ENCODE results near the gene VPS16. TPM values are rescaled to one million over a fixed set of nuclear protein-coding genes. Genes with fewer than 3 reads are reported as not detected.

The VPS16 gene
- total and polyA plus RNA-seq, 2 of the 13 experiments (the other 11 are each of a cell fraction or from before 2014, with no cell fraction given): 34.2 to 35.4 TPM

GRCh38 chr20:2871111-2871465, 30.5 kb downstream of the VPS16 start (continued):
- TF ChIP-seq, protein P1, sequence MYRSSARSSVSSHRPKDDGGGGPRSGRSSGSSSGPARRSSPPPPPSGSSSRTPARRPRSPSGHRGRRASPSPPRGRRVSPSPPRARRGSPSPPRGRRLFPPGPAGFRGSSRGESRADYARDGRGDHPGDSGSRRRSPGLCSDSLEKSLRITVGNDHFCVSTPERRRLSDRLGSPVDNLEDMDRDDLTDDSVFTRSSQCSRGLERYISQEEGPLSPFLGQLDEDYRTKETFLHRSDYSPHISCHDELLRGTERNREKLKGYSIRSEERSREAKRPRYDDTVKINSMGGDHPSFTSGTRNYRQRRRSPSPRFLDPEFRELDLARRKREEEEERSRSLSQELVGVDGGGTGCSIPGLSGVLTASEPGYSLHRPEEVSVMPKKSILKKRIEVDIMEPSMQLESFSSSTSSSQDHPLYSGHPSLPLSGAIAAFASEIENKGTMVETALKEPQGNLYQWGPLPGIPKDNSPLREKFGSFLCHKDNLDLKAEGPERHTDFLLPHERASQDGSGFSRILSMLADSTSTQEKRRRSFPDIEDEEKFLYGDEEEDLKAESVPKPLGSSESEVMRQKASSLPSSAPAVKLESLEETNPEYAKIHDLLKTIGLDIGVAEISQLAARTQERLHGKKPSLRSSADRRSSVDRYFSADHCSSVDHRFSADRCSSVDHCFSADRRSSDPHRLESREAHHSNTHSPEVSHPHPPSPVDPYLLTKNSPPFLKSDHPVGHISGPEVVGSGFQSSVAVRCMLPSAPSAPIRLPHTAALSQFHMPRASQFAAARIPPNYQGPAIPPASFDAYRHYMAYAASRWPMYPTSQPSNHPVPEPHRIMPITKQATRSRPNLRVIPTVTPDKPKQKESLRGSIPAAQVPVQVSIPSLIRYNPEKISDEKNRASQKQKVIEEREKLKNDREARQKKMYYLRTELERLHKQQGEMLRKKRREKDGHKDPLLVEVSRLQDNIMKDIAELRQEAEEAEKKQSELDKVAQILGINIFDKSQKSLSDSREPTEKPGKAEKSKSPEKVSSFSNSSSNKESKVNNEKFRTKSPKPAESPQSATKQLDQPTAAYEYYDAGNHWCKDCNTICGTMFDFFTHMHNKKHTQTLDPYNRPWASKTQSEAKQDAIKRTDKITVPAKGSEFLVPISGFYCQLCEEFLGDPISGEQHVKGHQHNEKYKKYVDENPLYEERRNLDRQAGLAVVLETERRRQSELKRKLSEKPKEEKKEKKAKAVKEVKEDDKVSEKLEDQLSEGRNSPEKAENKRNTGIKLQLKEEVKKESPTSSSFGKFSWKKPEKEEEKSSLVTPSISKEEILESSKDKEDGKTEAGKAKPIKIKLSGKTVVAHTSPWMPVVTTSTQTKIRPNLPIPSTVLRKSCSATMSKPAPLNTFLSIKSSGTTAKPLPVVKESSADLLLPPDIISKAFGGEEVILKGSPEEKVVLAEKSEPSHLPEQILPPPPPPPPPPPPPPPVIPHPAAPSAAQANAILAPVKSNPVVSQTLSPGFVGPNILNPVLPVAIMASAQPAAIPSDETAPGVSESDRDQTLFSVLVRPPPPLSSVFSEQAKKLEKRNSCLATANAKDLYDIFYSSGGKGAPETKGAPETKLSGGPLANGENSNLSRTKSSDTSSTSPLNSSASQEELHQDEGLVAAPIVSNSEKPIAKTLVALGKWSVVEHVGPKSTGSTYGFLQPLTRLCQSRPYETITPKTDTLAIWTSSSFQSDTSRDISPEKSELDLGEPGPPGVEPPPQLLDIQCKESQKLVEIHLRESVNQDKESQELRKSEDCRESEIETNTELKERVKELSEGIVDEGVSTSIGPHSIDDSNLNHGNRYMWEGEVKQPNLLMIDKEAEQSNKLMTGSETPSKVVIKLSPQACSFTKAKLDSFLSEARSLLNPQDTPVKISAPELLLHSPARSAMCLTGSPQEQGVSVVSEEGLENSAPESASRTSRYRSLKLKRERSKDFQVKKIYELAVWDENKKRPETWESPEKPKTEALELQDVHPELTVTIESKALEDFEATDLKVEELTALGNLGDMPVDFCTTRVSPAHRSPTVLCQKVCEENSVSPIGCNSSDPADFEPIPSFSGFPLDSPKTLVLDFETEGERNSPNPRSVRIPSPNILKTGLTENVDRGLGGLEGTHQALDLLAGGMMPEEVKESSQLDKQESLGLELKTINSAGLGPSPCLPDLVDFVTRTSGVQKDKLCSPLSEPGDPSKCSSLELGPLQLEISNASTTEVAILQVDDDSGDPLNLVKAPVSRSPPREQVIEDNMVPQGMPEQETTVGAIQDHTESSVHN (CRISPR knock-in tag; IDR thresholded peaks at IDR 0.05): no peak
- no peak for TF ChIP-seq ZFP82 (CRISPR knock-in tag; IDR thresholded peaks at IDR 0.05; ENCODE audit: borderline replicate concordance)
- TF ChIP-seq KDM3A (CRISPR knock-in tag; IDR thresholded peaks at IDR 0.05; ENCODE audit: low read depth): no peak
- no peak for TF ChIP-seq KLF13 (CRISPR knock-in tag; IDR thresholded peaks at IDR 0.05)
- 0 out of 2 replicates have a peak, but pooled peaks have one; percentile 26 for TF ChIP-seq ARHGAP35 (CRISPR knock-in tag; IDR thresholded peaks at IDR 0.05; ENCODE audit: borderline replicate concordance)
- TF ChIP-seq ZNF781 (CRISPR knock-in tag; IDR thresholded peaks at IDR 0.05; ENCODE audit: borderline replicate concordance, not compliant biosample characterization): no peak
- no peak for TF ChIP-seq KLF6 (CRISPR knock-in tag; IDR thresholded peaks at IDR 0.05)
- TF ChIP-seq NR2F1 (CRISPR knock-in tag; IDR thresholded peaks at IDR 0.05): no peak
- TF ChIP-seq, protein P2, sequence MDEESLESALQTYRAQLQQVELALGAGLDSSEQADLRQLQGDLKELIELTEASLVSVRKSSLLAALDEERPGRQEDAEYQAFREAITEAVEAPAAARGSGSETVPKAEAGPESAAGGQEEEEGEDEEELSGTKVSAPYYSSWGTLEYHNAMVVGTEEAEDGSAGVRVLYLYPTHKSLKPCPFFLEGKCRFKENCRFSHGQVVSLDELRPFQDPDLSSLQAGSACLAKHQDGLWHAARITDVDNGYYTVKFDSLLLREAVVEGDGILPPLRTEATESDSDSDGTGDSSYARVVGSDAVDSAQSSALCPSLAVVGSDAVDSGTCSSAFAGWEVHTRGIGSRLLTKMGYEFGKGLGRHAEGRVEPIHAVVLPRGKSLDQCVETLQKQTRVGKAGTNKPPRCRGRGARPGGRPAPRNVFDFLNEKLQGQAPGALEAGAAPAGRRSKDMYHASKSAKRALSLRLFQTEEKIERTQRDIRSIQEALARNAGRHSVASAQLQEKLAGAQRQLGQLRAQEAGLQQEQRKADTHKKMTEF (CRISPR knock-in tag; IDR thresholded peaks at IDR 0.05): no peak
- TF ChIP-seq ZNF569 (CRISPR knock-in tag; IDR thresholded peaks at IDR 0.05; ENCODE audit: borderline replicate concordance): no peak
- no peak for TF ChIP-seq CENPX (CRISPR knock-in tag; IDR thresholded peaks at IDR 0.05)
- TF ChIP-seq RXRB (CRISPR knock-in tag; IDR thresholded peaks at IDR 0.05; ENCODE audit: borderline replicate concordance): no peak
- TF ChIP-seq DNMT1 (CRISPR knock-in tag; IDR thresholded peaks at IDR 0.05): no peak
- TF ChIP-seq DMTF1 (CRISPR knock-in tag; IDR thresholded peaks at IDR 0.05): no peak
- TF ChIP-seq ZFP90 (CRISPR knock-in tag; IDR thresholded peaks at IDR 0.05; ENCODE audit: borderline replicate concordance): 0 out of 2 replicates have a peak, but pooled peaks have one; percentile 9
- no peak for TF ChIP-seq ZNF326 (CRISPR knock-in tag; IDR thresholded peaks at IDR 0.05; ENCODE audit: borderline replicate concordance)

Data from HepG2 (cell line).